Measurements from ENCODE around the gene FRYL. TPM values are rescaled to one million over a fixed set of nuclear protein-coding genes. Genes with fewer than 3 reads are reported as not detected.

FRYL gene
- total RNA-seq, 1 donor from 2014 or later, result 69.6 TPM

- intact Hi-C loops (cut with micrococcal nuclease), result no loop called here
- Mint-ChIP-seq H3K4me3 (ENCODE audit: low read depth) (peak overlapping the region; percentile 38), H3K9me3 (no peaks in the 10 kb centered on the region), H3K36me3 (ENCODE audit: low read depth) (no peaks in the 10 kb centered on the region), H3K4me1 (ENCODE audit: low read depth) (peaks cover 5% of the 10 kb centered on the region), H3K27me3 (ENCODE audit: low read depth) (peaks cover 69% of the 10 kb centered on the region), H3K27ac (no peak overlapping the region)
- DNase-seq (ENCODE audit: low spot score), result no peak
These were observed 296.1 kb downstream of the FRYL start for GRCh38 chr4:48483777-48484493.

GRCh38 chr4:48483006-48483776 is 296.9 kb downstream of the FRYL start, which contains the start of gene SLC10A4:
SLC10A4 (plus strand) TSS chr4:48483343; CDS start chr4:48483562, 219 bp downstream.
- no peaks in the 10 kb centered on the region for H3K9me3 Mint-ChIP-seq
- H3K4me3 Mint-ChIP-seq (ENCODE audit: low read depth), result peak within 1 kb of the TSS; percentile 38
- peaks cover 5% of the 10 kb centered on the region for H3K4me1 Mint-ChIP-seq (ENCODE audit: low read depth)
- DNase-seq (ENCODE audit: low spot score), result no peak
- no peaks in the 10 kb centered on the region for H3K36me3 Mint-ChIP-seq (ENCODE audit: low read depth)
- no peak within 1 kb of the TSS for H3K27ac Mint-ChIP-seq
- peaks cover 65% of the 10 kb centered on the region for H3K27me3 Mint-ChIP-seq (ENCODE audit: low read depth)
- intact Hi-C loops (cut with micrococcal nuclease), result no loop called here

GRCh38 chr4:48481581-48481980 is 298.5 kb downstream of the FRYL start:
- DNase-seq (ENCODE audit: low spot score), result no peak
- Mint-ChIP-seq H3K4me3 (ENCODE audit: low read depth) (no peak overlapping the region), H3K9me3 (no peaks in the 10 kb centered on the region), H3K4me1 (ENCODE audit: low read depth) (peaks cover 5% of the 10 kb centered on the region), H3K27me3 (ENCODE audit: low read depth) (peaks cover 61% of the 10 kb centered on the region), H3K27ac (no peak overlapping the region), H3K36me3 (ENCODE audit: low read depth) (no peaks in the 10 kb centered on the region)
- intact Hi-C loops (cut with micrococcal nuclease), result no loop called here

GRCh38 chr4:48478273-48478672 is 301.8 kb downstream of the FRYL start:
- Mint-ChIP-seq H3K4me1 (ENCODE audit: low read depth) (no peaks in the 10 kb centered on the region), H3K27me3 (ENCODE audit: low read depth) (peaks cover 45% of the 10 kb centered on the region), H3K4me3 (ENCODE audit: low read depth) (no peak overlapping the region), H3K9me3 (no peaks in the 10 kb centered on the region), H3K36me3 (ENCODE audit: low read depth) (no peaks in the 10 kb centered on the region), H3K27ac (no peak overlapping the region)
- no peak for DNase-seq (ENCODE audit: low spot score)
- intact Hi-C loops (cut with micrococcal nuclease), result no loop called here

GRCh38 chr4:48475770-48476169 is 304.3 kb downstream of the FRYL start:
- Mint-ChIP-seq H3K9me3 (no peaks in the 10 kb centered on the region), H3K27ac (no peak overlapping the region), H3K36me3 (ENCODE audit: low read depth) (no peaks in the 10 kb centered on the region), H3K4me1 (ENCODE audit: low read depth) (no peaks in the 10 kb centered on the region), H3K27me3 (ENCODE audit: low read depth) (peaks cover 25% of the 10 kb centered on the region), H3K4me3 (ENCODE audit: low read depth) (no peak overlapping the region)
- no peak for DNase-seq (ENCODE audit: low spot score)
- intact Hi-C loops (cut with micrococcal nuclease), result no loop called here

GRCh38 chr4:48472794-48473193 is 307.3 kb downstream of the FRYL start:
- peaks cover 32% of the 10 kb centered on the region for H3K27me3 Mint-ChIP-seq (ENCODE audit: low read depth)
- no peak for DNase-seq (ENCODE audit: low spot score)
- no peaks in the 10 kb centered on the region for H3K36me3 Mint-ChIP-seq (ENCODE audit: low read depth)
- intact Hi-C loops (cut with micrococcal nuclease), result no loop called here
- H3K4me1 Mint-ChIP-seq (ENCODE audit: low read depth), result peaks cover 2% of the 10 kb centered on the region
- H3K4me3 Mint-ChIP-seq (ENCODE audit: low read depth), result no peak overlapping the region
- H3K27ac Mint-ChIP-seq, result no peak overlapping the region
- no peaks in the 10 kb centered on the region for H3K9me3 Mint-ChIP-seq

GRCh38 chr4:48470570-48470969 is 309.5 kb downstream of the FRYL start:
- Mint-ChIP-seq H3K4me3 (ENCODE audit: low read depth) (no peak overlapping the region), H3K36me3 (ENCODE audit: low read depth) (no peaks in the 10 kb centered on the region), H3K27ac (no peak overlapping the region), H3K4me1 (ENCODE audit: low read depth) (peaks cover 2% of the 10 kb centered on the region), H3K9me3 (no peaks in the 10 kb centered on the region), H3K27me3 (ENCODE audit: low read depth) (peaks cover 23% of the 10 kb centered on the region)
- intact Hi-C loops (cut with micrococcal nuclease), result no loop called here
- DNase-seq (ENCODE audit: low spot score), result no peak

GRCh38 chr4:48470137-48470536 is 309.9 kb downstream of the FRYL start:
- Mint-ChIP-seq H3K4me1 (ENCODE audit: low read depth) (peaks cover 2% of the 10 kb centered on the region), H3K9me3 (no peaks in the 10 kb centered on the region), H3K4me3 (ENCODE audit: low read depth) (no peak overlapping the region), H3K27me3 (ENCODE audit: low read depth) (peaks cover 20% of the 10 kb centered on the region), H3K27ac (no peak overlapping the region), H3K36me3 (ENCODE audit: low read depth) (no peaks in the 10 kb centered on the region)
- no peak for DNase-seq (ENCODE audit: low spot score)
- intact Hi-C loops (cut with micrococcal nuclease), result no loop called here

- Mint-ChIP-seq H3K27me3 (ENCODE audit: low read depth) (peaks cover 18% of the 10 kb centered on the region), H3K4me1 (ENCODE audit: low read depth) (peaks cover 2% of the 10 kb centered on the region), H3K27ac (no peak overlapping the region), H3K36me3 (ENCODE audit: low read depth) (no peaks in the 10 kb centered on the region), H3K9me3 (no peaks in the 10 kb centered on the region), H3K4me3 (ENCODE audit: low read depth) (no peak overlapping the region)
- intact Hi-C loops (cut with micrococcal nuclease), result no loop called here
- no peak for DNase-seq (ENCODE audit: low spot score)
These were observed 312.2 kb downstream of the FRYL start for GRCh38 chr4:48467891-48468290.

GRCh38 chr4:48467442-48467841 is 312.6 kb downstream of the FRYL start:
- Mint-ChIP-seq H3K4me3 (ENCODE audit: low read depth) (no peak overlapping the region), H3K4me1 (ENCODE audit: low read depth) (peaks cover 2% of the 10 kb centered on the region), H3K27ac (no peak overlapping the region), H3K27me3 (ENCODE audit: low read depth) (peaks cover 18% of the 10 kb centered on the region), H3K36me3 (ENCODE audit: low read depth) (no peaks in the 10 kb centered on the region), H3K9me3 (no peaks in the 10 kb centered on the region)
- intact Hi-C loops (cut with micrococcal nuclease), result no loop called here
- no peak for DNase-seq (ENCODE audit: low spot score)

- intact Hi-C loops (cut with micrococcal nuclease), result no loop called here
- DNase-seq (ENCODE audit: low spot score), result no peak
- no peaks in the 10 kb centered on the region for H3K9me3 Mint-ChIP-seq
- no peak overlapping the region for H3K4me3 Mint-ChIP-seq (ENCODE audit: low read depth)
- H3K4me1 Mint-ChIP-seq (ENCODE audit: low read depth), result no peaks in the 10 kb centered on the region
- no peak overlapping the region for H3K27ac Mint-ChIP-seq
- no peaks in the 10 kb centered on the region for H3K36me3 Mint-ChIP-seq (ENCODE audit: low read depth)
- peaks cover 9% of the 10 kb centered on the region for H3K27me3 Mint-ChIP-seq (ENCODE audit: low read depth)
These were observed 317.7 kb downstream of the FRYL start for GRCh38 chr4:48462363-48462762.

GRCh38 chr4:48461000-48461399 is 319.1 kb downstream of the FRYL start:
- no peak for DNase-seq (ENCODE audit: low spot score)
- Mint-ChIP-seq H3K27ac (no peak overlapping the region), H3K27me3 (ENCODE audit: low read depth) (peaks cover 17% of the 10 kb centered on the region), H3K4me1 (ENCODE audit: low read depth) (no peaks in the 10 kb centered on the region), H3K36me3 (ENCODE audit: low read depth) (no peaks in the 10 kb centered on the region), H3K4me3 (ENCODE audit: low read depth) (no peak overlapping the region), H3K9me3 (no peaks in the 10 kb centered on the region)
- intact Hi-C loops (cut with micrococcal nuclease), result no loop called here

- Mint-ChIP-seq H3K36me3 (ENCODE audit: low read depth) (no peaks in the 10 kb centered on the region), H3K27ac (no peak overlapping the region), H3K4me1 (ENCODE audit: low read depth) (no peaks in the 10 kb centered on the region), H3K27me3 (ENCODE audit: low read depth) (peaks cover 24% of the 10 kb centered on the region), H3K4me3 (ENCODE audit: low read depth) (no peak overlapping the region), H3K9me3 (no peaks in the 10 kb centered on the region)
- intact Hi-C loops (cut with micrococcal nuclease), result no loop called here
- no peak for DNase-seq (ENCODE audit: low spot score)
These were observed 325.5 kb downstream of the FRYL start for GRCh38 chr4:48454591-48454990.

Measured in activated T-helper 2 cell treated with anti-CD3 and anti-CD28 coated beads, Interferon-gamma antibody, Interleukin-2, Interleukin-4, amounts not matched to agents 10 μg/mL and 5 μg/mL and 100 μg/mL, durations not matched to agents 14 hours and 24 hours and 36 hours (primary cell).